OCI-LY1 (cell line): ENCODE measurements around the gene MRPS10.

Source experiments
- EZH2 ChIP-seq: fragments of 200-600 bp; sonication (generic), shearing (Covaris generic); IDR thresholded peaks from 2 replicates; pipeline ENCODE4 v1.8.0; 2017; ENCODE audit warnings: borderline replicate concordance, mixed run types, mild to moderate bottlenecking, antibody characterized with exemption, low read length, moderate library complexity, mixed read lengths
- TF ChIP-seq, protein P1 (sequence below): fragments of 200-600 bp; sonication (generic), shearing (Covaris generic); IDR thresholded peaks from 2 replicates; pipeline ENCODE4 v1.5.1; 2017; ENCODE audit warnings: mild to moderate bottlenecking, antibody characterized with exemption, low read length, moderate library complexity, mixed read lengths

DNA sequence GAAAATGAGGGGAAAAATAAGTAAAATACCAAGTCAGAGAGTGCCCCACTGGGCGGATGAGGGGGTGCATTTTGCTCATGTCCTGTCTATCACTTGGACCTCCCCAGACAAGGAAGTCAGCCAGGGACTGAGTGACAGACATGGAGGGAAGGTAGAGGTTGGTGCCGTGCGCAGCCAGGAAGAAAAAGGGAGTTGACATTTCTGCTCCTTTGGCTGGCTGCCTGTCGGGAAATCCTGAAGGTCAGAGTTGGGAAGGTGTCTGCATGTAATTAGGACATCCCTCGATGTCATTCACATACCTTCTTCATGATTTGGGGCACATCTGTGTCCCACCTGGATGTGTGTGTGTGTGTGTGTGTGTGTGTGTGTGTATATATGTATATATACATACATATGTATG lies 35.6 kb downstream of the MRPS10 start:
- TF ChIP-seq, protein P1, sequence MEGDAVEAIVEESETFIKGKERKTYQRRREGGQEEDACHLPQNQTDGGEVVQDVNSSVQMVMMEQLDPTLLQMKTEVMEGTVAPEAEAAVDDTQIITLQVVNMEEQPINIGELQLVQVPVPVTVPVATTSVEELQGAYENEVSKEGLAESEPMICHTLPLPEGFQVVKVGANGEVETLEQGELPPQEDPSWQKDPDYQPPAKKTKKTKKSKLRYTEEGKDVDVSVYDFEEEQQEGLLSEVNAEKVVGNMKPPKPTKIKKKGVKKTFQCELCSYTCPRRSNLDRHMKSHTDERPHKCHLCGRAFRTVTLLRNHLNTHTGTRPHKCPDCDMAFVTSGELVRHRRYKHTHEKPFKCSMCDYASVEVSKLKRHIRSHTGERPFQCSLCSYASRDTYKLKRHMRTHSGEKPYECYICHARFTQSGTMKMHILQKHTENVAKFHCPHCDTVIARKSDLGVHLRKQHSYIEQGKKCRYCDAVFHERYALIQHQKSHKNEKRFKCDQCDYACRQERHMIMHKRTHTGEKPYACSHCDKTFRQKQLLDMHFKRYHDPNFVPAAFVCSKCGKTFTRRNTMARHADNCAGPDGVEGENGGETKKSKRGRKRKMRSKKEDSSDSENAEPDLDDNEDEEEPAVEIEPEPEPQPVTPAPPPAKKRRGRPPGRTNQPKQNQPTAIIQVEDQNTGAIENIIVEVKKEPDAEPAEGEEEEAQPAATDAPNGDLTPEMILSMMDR: no peak
- no peak for TF ChIP-seq EZH2
